ENCODE results near the gene PLCH2. TPM values are rescaled to one million over a fixed set of nuclear protein-coding genes. Genes with fewer than 3 reads are reported as not detected.

The PLCH2 gene
- total RNA-seq, 1 experiment from 2014 or later = 0.27 TPM

- DNase-seq = no peak
- intact Hi-C loops (cut with micrococcal nuclease; ENCODE audit: unreplicated experiment) = no loop called here
- no peaks in the 10 kb centered on the region; the same call in 1 of the 2 replicates for H3K27me3 ChIP-seq (replicated peaks; ENCODE audit: control insufficient read depth, insufficient read depth, low read length)
- no peaks in the 10 kb centered on the region for H3K4me1 ChIP-seq
- no peak for TF ChIP-seq CTCF (IDR thresholded peaks at IDR 0.05; ENCODE audit: insufficient read depth in 1 of 2, low read depth in 1 of 2, low read length in 1 of 2, severe bottlenecking in 1 of 2, unreplicated experiment in 1 of 2)
- POLR2A ChIA-PET = no interaction called here
- peaks cover 11% of the 10 kb centered on the region for H3K27me3 Mint-ChIP-seq (ENCODE audit: insufficient read depth, unreplicated experiment)
- H3K36me3 Mint-ChIP-seq (ENCODE audit: insufficient read depth, unreplicated experiment) = no peaks in the 10 kb centered on the region
- BruUV-seq (replicated peaks) = no TSS peak
- no peaks in the 10 kb centered on the region for H3K9me3 Mint-ChIP-seq (ENCODE audit: unreplicated experiment)
- CTCF ChIA-PET = no interaction called here
- no peak overlapping the region for H3K4me3 ChIP-seq (ENCODE audit: low read depth, low read length)
- no peak overlapping the region for H3K27ac Mint-ChIP-seq (ENCODE audit: unreplicated experiment)
- no peaks in the 10 kb centered on the region for H3K36me3 ChIP-seq (ENCODE audit: control insufficient read depth, insufficient read depth, low read length)
- no peak overlapping the region for H3K4me3 Mint-ChIP-seq (ENCODE audit: unreplicated experiment)
- H3K9me3 ChIP-seq = no peaks in the 10 kb centered on the region
- H3K4me1 Mint-ChIP-seq (ENCODE audit: low read depth, unreplicated experiment) = no peaks in the 10 kb centered on the region
Observed at GRCh38 chr1:2465371-2466269, 10.5 kb upstream of the PLCH2 start.

DNA sequence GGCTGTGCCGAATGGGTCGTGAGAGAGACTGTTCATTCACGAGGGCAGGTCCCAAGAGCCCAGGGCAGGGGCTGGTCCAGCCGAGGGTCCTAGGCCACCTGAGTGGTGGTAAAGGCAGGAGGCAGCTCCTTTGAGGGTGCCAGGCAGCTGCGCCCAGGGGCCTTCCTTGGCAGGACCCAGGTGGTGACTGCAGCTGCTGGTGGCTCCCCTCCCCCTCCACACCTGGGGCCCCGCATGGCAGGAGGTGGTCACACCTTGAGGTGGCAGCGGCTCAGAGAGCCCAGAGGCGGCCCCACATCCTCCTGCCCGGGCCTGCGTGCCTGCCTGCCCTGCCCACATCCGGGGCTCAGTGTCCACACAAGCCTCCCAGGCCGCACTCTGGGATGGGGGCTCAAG, 9.8 kb upstream of the PLCH2 start:
- no peaks in the 10 kb centered on the region for H3K36me3 Mint-ChIP-seq (ENCODE audit: insufficient read depth, unreplicated experiment)
- H3K4me1 Mint-ChIP-seq (ENCODE audit: low read depth, unreplicated experiment) = no peaks in the 10 kb centered on the region
- H3K27me3 Mint-ChIP-seq (ENCODE audit: insufficient read depth, unreplicated experiment) = peaks cover 11% of the 10 kb centered on the region
- no peak for TF ChIP-seq CTCF (IDR thresholded peaks at IDR 0.05; ENCODE audit: insufficient read depth in 1 of 2, low read depth in 1 of 2, low read length in 1 of 2, severe bottlenecking in 1 of 2, unreplicated experiment in 1 of 2)
- no peaks in the 10 kb centered on the region for H3K4me1 ChIP-seq
- no TSS peak for BruUV-seq (replicated peaks)
- no peak overlapping the region for H3K4me3 Mint-ChIP-seq (ENCODE audit: unreplicated experiment)
- H3K36me3 ChIP-seq (ENCODE audit: control insufficient read depth, insufficient read depth, low read length) = no peaks in the 10 kb centered on the region
- no peak for DNase-seq
- H3K9me3 ChIP-seq = no peaks in the 10 kb centered on the region
- ChIA-PET CTCF (no interaction called here), POLR2A (no interaction called here)
- H3K27me3 ChIP-seq (replicated peaks; ENCODE audit: control insufficient read depth, insufficient read depth, low read length) = no peaks in the 10 kb centered on the region; the same call in 1 of the 2 replicates
- H3K4me3 ChIP-seq (ENCODE audit: low read depth, low read length) = no peak overlapping the region
- H3K9me3 Mint-ChIP-seq (ENCODE audit: unreplicated experiment) = no peaks in the 10 kb centered on the region
- intact Hi-C loops (cut with micrococcal nuclease; ENCODE audit: unreplicated experiment) = no loop called here
- no peak overlapping the region for H3K27ac Mint-ChIP-seq (ENCODE audit: unreplicated experiment)

- Mint-ChIP-seq H3K27ac (ENCODE audit: unreplicated experiment) (no peak overlapping the region), H3K9me3 (ENCODE audit: unreplicated experiment) (no peaks in the 10 kb centered on the region), H3K4me3 (ENCODE audit: unreplicated experiment) (no peak overlapping the region), H3K4me1 (ENCODE audit: low read depth, unreplicated experiment) (no peaks in the 10 kb centered on the region), H3K27me3 (ENCODE audit: insufficient read depth, unreplicated experiment) (peaks cover 11% of the 10 kb centered on the region), H3K36me3 (ENCODE audit: insufficient read depth, unreplicated experiment) (no peaks in the 10 kb centered on the region)
- H3K9me3 ChIP-seq = no peaks in the 10 kb centered on the region
- DNase-seq = peak in 1 of 2 experiments; percentile 33
- ChIA-PET CTCF (no interaction called here), POLR2A (no interaction called here)
- no peaks in the 10 kb centered on the region for H3K36me3 ChIP-seq (ENCODE audit: control insufficient read depth, insufficient read depth, low read length)
- BruUV-seq (replicated peaks) = no TSS peak
- H3K4me3 ChIP-seq (ENCODE audit: low read depth, low read length) = no peak overlapping the region
- TF ChIP-seq CTCF (IDR thresholded peaks at IDR 0.05; ENCODE audit: insufficient read depth in 1 of 2, low read depth in 1 of 2, low read length in 1 of 2, severe bottlenecking in 1 of 2, unreplicated experiment in 1 of 2) = no peak
- H3K4me1 ChIP-seq = no peaks in the 10 kb centered on the region
- intact Hi-C loops (cut with micrococcal nuclease; ENCODE audit: unreplicated experiment) = no loop called here
- H3K27me3 ChIP-seq (replicated peaks; ENCODE audit: control insufficient read depth, insufficient read depth, low read length) = no peaks in the 10 kb centered on the region; the same call in 1 of the 2 replicates
Observed at GRCh38 chr1:2466958-2467554, 9.0 kb upstream of the PLCH2 start.
